H1 (cell line): Measurements from ENCODE around the gene SLCO4A1. TPM values are rescaled to one million over a fixed set of nuclear protein-coding genes. Genes with fewer than 3 reads are reported as not detected.

Source experiments
- ATF2 ChIP-seq: IDR thresholded peaks from 2 replicates; pipeline ENCODE4 v1.6.1; 2012; ENCODE audit warnings: low read length, inconsistent platforms
- CEBPB ChIP-seq: IDR thresholded peaks from 2 replicates; pipeline ENCODE4 v1.6.1; 2012; ENCODE audit warnings: low read depth, low read length
- CHD7 ChIP-seq: fragments of 300-600 bp; sonication (generic); IDR thresholded peaks from 2 replicates; pipeline ENCODE4 v1.7.1; 2012; ENCODE audit warnings: low read length, moderate library complexity, mild to moderate bottlenecking, inconsistent platforms; ENCODE audit not compliant: insufficient replicate concordance
- CTBP2 ChIP-seq: IDR thresholded peaks from 2 replicates; pipeline ENCODE4 v1.7.0; 2011; ENCODE audit warnings: borderline replicate concordance, mild to moderate bottlenecking, moderate library complexity, mixed read lengths, low read length; ENCODE audit not compliant: insufficient read depth, insufficient read length
- EP300 ChIP-seq, 2 experiments: IDR thresholded peaks; 1 replicate in 1 of 2; 2 replicates in 1 of 2; pipeline ENCODE4 v1.6.1; 2011 to 2012; ENCODE audit warnings: low read depth in 2 of 2, low read length in 2 of 2, mild to moderate bottlenecking in 2 of 2, borderline replicate concordance in 1 of 2, inconsistent platforms in 1 of 2, moderate library complexity in 1 of 2
- EZH2 ChIP-seq: fragments of 200-600 bp; sonication (generic); IDR thresholded peaks from 2 replicates; pipeline ENCODE4 v1.7.1; 2012; ENCODE audit warnings: low read depth, mild to moderate bottlenecking, moderate library complexity, low read length, inconsistent platforms; ENCODE audit not compliant: severe bottlenecking
- NRF1 ChIP-seq: IDR thresholded peaks from 2 replicates; pipeline ENCODE4 v1.6.1; 2011; ENCODE audit warnings: mild to moderate bottlenecking, low read depth, low read length, improper control_type of control experiment
- RXRA ChIP-seq: IDR thresholded peaks from 2 replicates; pipeline ENCODE4 v1.6.1; 2011; ENCODE audit warnings: low read depth, mild to moderate bottlenecking, low read length, moderate library complexity; ENCODE audit not compliant: insufficient read depth
- polyA plus RNA-seq, 7 experiments: library from polyadenylated mRNA; depleted of rRNA in 3 of 7; stranded (reverse) in 5 of 7; unstranded in 2 of 7; fragments of >200 nt in 5 of 7; fragments of 200-250 nt in 2 of 7; gene quantifications; 1 replicate in 5 of 7; 2 replicates in 1 of 7; 4 replicates in 1 of 7; pipeline versions ENCODE4 v1.2.1 to v1.2.3, GENCODE V29; 2011 to 2013; ENCODE audit warnings: missing spikeins in 2 of 7, mixed read lengths in 2 of 7
- total RNA-seq: library from RNA; stranded (reverse); fragmentation: NEBNext Ultra II Directional; extraction: Animal tissue kit (Norgen Biotek cat#: 25700); gene quantifications from 2 replicates; pipeline ENCODE4 v1.2.1, GENCODE V29; 2021

Gene SLCO4A1
- total and polyA plus RNA-seq, 2 of the 8 experiments (the other 6 are each of a cell fraction or from before 2014, with no cell fraction given): 10.5 to 18.5 TPM

GRCh38 chr20:62615750-62616251 is 26.5 kb upstream of the SLCO4A1 start (continued):
- TF ChIP-seq EZH2: no peak
- no peak for TF ChIP-seq RXRA
- no peak for TF ChIP-seq ATF2
- no peak for TF ChIP-seq CTBP2
- TF ChIP-seq CEBPB: no peak
- no peak for TF ChIP-seq EP300 (IDR thresholded peaks at IDR 0.05; ENCODE audit: borderline replicate concordance in 1 of 2, low read depth in 2 of 2, low read length in 2 of 2)
- TF ChIP-seq CHD7: no peak
- no peak for TF ChIP-seq NRF1
